NCI-H146 (cell line): ENCODE data around the gene ERCC5.

Experiments used
- DNase-seq: peaks from one replicate; lab custom pipeline; 2025; lab: John Stamatoyannopoulos, UW

ERCC5 gene

DNA sequence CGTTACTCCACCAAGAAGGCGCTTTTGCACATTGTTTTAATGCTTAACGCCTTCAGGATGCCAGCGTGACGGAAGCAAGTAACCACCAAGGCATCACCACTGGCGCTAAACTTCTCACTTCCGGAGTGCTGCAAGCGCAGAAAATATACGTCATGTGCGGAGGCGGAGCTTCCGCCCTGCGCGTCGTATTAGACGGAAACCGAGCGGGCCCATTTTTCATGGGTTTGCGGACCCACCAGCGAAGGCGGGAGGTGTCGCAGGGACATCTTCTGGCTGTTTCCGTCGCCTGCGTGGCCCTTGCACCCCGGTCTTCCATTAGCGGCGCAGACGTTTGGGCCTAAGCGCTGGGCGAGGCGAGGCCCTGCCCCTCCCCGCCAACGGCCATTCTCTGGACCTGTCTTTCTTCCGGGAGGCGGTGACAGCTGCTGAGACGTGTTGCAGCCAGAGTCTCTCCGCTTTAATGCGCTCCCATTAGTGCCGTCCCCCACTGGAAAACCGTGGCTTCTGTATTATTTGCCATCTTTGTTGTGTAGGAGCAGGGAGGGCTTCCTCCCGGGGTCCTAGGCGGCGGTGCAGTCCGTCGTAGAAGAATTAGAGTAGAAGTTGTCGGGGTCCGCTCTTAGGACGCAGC, at the start of gene ERCC5:
Gene ERCC5 (plus strand): TSS at position 403 of the 631 bp plus-strand sequence. CDS start 235 bp downstream, outside the sequence.
- DNase-seq: peak; percentile 96

DNA sequence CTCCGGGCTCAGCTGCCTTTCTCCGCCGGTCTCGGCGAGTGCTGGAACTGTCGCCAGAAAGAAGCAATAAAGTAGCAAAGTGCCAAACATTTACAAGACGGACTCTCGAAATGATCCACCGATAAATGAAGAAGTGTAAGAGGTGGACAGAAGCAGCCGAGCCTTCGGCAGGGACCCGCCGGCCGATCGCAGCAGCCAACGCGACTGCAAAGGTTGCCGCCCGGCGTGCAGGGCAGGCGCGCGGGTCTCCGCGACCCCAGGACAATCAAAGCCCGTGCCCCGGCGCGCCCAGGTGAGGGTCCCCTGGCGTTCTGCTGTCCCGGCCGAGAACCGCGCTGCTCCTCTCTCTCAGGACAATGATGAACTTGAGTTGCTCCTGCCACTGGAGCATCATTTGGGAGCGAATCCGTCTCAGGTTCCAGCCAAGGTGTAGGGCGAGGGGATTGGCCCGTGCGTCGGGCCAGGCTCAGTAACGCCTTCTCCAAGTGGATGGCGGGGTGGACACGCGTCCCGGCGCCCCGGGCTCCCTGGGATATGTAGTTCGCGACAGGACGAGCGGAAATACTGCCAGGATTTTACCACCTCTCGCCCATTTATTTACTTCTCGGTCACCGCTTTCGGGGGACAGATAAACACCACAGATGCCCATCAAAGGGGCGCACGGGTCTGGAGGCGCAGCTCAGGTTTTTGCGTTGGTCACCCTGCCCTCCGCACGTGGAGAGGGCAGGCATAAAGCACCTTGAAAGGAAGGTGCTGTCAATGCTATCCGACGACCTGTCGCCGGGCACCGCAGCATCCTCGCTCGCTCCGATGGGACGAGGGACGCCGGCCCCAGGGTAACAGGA, 47.0 kb upstream of the ERCC5 start, which contains the start of the genes BIVM and POGLUT2:
Gene BIVM (plus strand): TSS at position 539 of the 845 bp plus-strand sequence. CDS start 8,149 bp downstream, outside the sequence.
Gene POGLUT2 (minus strand): TSS at position 396 of the 845 bp plus-strand sequence. CDS start 306 bp downstream, at position 90.
- peak; percentile 96 for DNase-seq

DNA sequence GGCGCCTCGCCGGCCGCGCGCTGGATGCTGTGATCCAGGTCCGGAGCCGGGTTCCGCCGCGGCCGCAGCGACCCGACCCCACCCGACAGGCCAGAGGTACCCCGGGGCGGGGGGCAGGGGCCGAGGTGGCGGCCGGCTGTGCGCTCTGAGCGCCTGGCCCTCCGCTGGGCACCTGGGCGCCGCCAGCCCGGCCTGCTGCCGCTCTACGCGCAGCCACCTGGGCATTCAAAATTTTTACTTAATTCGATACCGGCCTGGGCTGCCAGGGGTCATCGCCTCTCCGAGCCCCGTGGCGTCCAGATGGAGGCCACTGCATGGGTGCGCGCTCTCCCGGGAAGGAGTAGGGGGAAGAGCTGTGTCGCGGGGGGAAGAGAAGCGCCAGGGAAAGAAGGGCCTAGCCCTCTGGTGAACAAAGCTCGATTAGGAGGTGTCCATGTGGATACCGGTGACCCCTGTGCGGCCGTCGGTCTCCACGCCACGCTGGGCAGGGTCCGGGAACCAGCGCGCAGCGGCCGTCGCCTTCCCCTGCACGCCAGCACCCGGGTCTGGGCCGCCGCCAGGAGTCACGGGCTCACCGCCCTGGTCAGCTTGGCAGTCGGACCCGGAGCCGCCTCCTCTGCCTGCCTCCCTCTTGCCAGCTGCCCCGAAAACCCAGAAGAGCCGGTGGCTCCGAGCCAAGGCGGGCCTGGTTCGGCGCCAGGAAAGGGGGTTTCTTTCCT, 46.2 kb upstream of the ERCC5 start:
- peak; percentile 69 for DNase-seq

DNA sequence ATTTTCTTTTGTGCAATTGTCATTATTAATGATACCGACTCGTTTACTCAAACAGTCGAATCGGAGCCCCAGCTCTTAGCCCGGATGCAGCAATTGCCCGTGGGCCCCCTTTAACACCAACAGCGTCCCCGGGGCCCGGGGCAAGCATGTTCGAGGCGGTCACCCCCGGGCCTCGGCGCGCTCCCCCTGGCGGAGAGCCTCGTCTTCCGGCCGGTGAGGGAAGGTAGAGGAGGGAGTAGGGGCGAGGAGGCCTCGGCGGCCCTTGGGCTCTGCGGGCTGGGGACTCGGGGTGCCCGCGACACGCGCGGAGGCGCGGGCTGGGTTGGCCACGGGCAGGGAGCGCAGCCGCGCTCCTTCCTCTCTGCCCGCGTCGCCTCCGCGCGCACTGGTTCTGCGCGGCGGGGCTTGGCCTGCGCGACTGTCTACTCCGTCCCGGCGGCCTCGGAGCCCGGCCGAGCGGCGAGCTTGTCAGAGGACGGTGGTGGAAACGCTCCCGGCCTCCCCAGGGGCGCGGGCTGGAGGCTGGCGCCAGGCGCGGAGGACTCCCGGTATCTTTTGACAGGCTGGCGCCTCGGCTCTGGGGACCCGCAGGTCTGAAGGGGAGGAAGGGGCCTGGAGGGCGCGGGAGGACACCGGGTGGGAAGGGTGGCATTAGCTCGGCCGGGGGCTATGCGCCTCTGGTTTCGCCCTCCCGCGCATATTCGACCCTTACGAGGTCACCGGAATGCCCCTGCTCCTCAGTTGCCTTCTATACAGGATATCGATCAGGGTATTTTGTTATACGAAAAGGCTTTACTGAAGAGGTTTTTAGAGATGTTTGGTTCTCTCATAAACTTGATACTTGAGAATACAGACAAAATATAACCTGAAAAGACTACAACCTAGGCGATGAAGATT, 45.4 kb upstream of the ERCC5 start:
- DNase-seq: peak; percentile 82

DNA sequence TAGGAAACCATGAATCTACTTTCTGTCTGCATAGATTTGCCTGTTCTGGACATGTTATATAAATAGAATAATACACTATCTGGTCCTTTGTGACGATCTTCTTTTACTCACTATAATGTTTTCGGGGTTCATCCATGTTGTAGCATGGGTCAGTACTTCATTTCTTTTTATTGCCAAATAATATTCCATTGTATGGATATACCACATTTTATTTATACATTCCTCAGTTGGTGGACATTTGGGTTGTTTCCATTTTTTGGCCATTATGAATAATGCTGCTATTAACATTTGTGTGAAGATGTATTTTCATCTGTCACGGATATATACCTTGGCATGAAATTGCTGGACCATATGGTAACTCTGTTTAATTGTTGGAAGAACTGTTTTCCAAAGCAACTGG, 40.2 kb upstream of the ERCC5 start:
- no peak for DNase-seq

DNA sequence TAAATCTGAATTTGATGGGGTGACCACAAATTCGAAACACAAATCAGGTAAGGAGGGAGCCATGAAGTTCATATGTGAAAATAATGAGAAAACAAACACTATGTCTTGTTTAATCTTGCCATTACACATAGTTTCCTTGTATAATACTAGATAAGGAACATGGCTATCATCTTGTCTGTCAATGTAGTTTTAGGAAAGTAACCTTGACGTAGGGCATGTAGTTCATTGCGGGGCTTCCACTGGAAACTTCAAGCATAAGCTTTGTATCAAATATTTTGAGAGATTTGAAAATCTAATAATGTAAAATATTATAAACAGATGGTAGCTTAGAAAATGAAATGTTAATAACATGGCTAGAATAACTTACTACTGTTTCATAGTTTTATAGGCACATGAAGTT, 38.1 kb upstream of the ERCC5 start:
- no peak for DNase-seq

DNA sequence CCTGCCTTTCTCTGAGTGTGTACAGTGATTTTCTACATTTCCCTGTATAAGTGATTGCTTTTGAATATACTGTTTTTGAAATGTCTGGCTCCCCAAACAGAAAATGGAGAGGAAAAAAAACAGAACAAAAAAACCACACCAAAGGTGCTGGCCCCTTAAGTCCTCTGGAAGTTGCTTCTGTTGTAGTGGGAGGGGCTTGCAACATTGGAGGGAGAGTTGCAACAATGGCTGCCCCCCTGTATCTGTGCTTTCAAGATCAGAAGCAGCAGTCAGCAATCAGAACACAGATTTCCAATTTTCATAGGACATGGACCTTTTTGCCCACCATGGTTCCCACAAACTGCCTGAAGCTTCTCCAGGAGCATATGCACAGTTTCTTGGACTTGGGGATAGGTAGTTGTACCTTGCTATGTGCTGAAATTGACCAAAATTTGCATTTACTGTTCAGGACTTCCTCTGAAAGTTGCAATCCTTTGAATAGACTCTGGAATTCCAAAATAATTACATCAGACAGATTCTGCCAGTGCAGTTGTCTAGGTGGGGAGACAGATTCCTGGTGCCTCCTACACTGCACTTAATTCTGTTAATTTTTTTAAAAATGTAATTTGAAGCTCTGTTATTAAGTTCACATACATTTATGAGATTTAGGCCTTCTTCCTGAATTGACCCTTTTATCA, 33.1 kb upstream of the ERCC5 start:
- DNase-seq: no peak

DNA sequence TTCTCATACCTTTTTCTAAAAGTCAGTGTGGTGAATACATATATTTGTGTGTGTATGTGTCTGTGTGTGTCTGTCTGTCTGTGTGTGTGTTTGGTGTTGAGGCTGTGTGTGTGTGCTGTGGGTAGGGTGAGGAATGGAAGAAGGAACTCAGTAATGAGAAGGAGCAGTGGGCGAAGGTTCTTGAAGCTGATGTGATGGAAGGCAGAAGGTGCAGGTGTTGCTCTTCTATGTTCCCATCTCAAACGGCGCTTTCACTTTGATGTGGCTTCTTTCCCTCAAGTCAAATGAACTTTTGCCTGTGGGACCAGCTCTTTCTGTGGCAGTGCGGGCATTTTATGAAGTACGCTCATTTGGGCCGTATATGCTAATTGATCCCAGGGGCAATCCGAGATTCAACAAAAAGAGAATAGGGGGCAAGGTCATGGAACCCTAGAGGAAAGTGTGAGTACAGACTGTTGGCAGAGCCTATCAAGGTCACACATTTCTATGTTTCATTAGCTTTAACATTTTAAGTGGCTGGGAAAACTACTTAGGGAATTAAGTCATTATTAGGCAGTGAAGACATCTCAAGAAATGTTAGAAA, 31.7 kb upstream of the ERCC5 start:
- DNase-seq: no peak

DNA sequence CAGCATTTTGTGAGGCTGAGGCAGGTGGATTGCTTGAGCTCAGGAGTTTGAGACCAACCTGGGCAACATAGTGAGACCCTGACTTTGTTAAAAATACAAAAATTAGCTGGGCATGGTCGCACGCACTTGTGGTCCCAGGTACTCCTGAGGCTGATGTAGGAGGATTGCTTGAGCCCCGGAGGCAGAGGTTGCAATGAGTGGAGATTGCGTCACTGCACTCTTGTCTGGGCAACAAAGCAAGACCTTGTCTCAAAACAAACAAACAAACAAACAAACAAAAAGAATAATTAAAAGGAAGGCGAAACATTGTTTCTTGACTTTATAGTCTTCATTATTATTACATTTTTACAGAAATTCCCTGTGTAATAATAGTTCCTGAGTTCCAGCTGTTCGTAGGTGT, 31.0 kb upstream of the ERCC5 start:
- DNase-seq: no peak

DNA sequence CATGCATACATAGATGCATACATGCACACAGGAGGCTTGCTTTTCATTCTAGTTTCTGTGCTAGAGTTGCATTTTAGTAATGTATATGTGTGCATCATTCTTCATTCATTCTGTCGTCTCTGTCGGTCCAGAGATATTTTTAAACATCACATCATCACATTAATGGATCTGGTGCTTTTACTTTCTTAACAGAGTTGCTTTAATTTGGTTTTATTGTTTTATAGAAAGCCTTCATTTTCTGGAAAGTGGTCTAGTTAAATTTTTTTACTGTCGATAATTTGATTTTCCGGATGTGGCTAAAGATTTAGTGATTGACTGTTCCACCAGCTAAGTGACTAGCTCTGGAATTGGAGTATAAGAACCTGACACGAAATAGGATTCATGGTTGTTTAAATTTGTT, 30.0 kb upstream of the ERCC5 start:
- DNase-seq: no peak

DNA sequence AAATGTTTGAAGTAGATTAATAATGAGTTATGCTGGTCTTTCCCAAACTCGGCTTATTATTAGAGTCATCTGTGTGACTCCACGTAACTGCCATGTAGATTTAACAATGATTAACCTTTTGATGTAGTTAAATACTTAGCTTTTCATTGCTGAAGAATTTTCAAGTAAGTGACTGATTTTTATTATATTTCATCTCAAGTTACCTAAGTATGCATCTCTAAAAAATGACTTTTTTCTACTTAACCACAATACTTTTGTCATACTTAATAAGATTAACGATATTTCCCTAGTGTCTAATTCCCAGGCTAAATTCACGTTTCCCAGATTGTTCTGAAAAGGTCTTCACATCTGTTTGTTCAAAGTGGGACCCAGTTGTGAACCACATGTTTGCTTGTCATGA, 29.1 kb upstream of the ERCC5 start:
- no peak for DNase-seq

DNA sequence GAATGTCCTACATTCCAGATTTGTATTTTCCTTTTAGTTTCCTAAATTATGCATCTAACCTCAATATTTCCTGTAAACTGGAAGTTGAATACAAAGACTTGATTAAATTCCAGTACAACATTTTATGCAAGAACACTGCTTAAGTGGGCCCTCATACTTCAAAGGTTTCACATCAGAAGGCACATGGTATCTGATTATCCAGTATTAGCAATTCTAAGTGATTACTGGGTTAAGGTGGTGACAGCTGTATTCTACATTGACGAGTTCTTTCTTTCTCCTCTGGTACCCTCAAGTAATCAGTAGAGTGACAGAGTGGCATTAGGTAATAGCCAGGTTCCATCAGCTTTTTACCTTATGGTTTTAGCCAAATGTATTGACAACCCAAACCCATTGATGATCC, 28.6 kb upstream of the ERCC5 start:
- no peak for DNase-seq

DNA sequence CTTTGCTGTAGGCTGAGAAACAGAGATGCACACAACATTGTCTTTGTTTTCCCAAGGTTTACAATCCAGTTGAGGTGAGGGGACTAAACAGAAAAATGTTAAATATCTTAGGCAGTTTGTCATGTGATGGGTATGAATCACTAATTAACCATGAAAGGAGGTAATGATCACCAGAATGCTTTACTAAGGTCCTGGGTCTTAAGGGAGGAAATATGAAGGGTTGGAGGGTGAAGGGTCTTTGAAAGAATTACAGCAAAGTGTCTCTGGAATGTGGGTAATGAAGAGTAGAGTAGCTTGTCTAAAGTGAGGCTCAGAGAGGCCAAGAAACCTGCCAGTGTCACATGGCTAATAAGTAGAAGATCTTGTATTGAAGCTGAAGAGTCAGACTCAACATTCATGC, 27.9 kb upstream of the ERCC5 start:
- DNase-seq: no peak

DNA sequence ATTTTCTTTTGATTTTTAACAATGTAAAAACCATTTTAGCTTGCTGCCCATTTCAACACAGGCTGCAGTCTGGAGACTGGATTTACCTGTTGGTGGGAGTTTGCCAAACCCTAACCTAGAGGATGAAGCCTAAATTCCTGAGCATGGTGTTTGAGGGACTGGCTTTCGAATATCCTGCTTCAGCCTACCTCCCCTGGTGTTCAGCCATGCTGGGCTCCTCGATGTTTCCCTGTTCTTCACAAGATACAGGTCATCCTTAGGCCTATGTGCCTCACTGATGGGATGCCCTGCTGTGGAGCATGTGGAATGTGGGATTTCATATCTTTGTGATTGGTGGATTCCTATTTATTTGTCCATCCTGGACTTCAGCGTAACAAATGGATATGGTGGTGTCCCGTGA, 20.4 kb upstream of the ERCC5 start:
- no peak for DNase-seq

DNA sequence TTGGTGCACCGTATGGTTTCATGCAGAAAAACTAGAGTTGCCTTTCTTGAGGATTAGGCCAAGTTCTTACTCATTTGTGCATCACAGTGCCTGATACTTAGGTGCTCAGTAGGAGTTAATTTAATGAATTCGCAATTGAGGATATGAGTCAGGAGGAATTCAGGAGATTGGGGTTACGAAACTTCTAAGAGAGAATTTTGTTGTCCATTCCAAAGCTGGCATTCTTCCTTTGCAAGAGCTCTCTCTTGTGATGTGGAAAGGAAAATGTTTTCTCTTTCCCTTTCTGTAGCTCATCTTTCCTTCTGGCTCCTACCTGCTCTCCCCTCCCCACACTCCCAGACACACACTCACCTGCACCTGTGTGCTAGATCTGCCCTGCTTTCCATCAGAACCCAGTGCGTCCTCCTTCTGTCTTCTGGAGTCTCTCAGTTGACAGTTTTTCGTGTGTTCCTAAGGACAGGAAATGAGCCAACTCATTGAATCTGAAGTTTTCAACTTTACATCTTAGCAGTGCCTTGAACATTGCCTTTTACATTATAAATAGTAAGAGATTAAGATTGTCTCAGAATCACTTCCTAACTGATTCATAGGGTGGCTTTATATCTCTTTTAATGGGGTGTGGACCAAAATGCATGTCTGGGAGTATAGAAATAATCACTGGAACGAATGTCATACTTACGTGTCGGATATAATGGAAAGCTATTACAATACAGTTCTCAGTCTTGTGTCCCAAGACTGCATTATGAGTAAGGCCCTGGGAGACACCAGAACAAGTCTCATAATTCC, 19.7 kb upstream of the ERCC5 start:
- no peak for DNase-seq

DNA sequence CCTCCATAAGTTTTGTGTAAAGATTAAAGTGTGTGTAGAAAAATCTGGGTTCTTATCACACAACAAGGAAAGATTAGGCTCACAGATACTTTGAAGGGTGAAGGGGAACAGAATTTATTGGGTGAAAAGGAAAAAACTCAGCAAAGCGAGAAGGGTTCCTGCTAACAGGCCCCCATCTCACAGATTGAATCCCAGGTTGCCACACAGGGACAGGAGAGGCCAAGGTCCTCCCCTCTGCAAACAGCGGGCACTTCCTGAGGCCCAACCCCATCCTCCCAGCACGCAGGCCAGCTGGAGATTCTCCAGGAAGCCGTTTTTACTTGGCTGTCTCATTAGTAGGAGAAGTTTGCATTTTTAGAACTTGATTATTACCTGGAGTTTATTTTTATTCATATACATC, 15.2 kb upstream of the ERCC5 start:
- DNase-seq: no peak

DNA sequence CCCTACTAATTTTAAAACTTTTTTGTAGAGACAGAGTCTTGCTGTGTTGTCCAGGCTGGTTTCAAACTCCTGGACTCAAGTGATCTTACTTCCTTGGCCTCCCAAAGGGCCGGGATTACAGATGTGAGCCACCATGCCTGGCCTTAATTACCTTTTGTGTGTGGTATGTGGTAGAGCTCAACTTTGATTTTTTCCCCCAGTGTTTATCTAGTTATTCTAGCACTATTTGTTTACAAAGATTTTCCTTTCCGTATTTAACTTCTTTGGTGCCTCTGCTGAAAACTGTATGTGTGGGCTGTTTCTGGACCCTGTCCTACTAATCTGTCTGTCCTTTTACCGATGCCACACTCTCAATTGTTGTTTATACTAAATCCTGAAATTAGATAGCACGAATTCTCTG, 9.4 kb upstream of the ERCC5 start:
- no peak for DNase-seq

DNA sequence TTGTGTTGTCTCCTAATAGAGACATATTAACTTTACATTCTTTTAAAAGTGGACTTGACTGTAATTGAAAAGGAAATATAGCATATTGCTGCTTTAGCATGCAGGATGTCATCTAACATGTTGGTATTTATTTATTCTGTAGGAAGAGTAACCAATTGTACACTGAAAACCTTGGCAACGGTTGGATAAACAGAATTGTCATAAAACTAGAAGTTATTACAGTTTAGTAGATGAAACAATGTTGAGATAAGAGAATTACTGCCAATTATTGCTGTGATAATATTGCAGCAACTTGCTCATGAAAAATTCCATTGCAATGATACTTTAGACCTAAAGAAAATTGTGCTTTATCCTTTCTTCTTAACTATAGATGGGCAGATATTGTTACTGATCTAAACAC, 7.6 kb upstream of the ERCC5 start:
- DNase-seq: no peak

DNA sequence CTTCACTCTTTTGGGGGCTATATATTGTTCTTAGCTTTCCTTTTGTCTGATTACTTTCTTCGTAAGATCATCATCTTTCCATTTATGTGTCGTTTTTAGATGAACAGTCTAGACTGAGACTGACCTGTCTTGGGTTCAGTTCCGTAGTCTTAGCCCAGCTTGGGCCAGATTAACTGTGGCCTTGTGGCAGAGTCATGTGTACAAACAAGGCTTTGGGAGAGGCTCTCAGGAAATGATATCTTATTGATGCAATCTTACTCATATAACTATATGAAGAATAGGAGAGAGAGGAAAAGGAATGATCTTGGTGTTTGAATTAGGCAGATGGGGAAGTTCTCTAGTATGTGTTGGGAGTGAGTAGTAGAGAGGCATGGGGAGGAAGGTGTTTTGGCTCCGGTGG, 6.8 kb upstream of the ERCC5 start:
- DNase-seq: no peak

DNA sequence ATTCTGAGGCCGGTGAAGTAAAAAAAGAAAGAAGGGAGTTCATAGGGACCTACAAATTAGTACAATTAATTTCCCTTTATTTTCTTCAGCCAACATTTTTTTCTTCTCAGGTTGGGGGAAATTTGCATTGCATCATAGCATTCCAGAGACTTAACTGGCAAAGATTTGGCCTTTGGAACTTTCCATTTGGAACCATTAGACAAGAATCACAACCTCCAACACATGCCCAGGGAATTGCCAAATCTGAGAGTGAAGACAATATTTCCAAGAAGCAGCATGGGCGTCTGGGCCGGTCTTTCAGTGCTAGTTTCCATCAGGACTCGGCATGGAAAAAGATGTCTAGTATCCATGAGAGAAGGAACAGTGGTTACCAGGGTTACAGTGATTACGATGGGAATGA, 6.4 kb upstream of the ERCC5 start:
- DNase-seq: no peak
